ENCODE data around the gene HERC6.
"Not testable (repeated sequence)": the region's sequence is repeated elsewhere in the genome, so short reads cannot be mapped to it uniquely, and the experiment has no call there.

HERC6 gene

DNA sequence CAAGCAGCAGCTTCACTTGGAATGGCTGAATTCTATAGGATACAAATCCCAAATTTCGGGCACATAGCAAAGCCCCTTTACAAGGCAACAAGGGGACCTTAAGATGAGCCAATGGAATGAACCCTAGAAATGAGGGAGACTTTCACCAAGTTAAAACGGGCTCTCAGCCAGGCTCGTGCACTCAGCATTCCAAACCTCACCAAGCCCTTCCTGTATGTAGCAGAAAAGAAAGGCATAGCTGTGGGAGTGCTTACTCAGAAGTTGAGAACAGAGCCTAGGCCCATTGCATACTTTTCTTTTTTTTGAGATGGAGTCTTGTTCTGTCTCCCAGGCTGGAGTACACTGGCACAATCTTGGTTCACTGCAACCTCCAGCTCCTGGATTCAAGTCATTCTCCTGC, 67.5 kb downstream of the HERC6 start:
- no peak for DNase-seq (ENCODE audit: low read depth in 4 of 4, low spot score in 1 of 4)

DNA sequence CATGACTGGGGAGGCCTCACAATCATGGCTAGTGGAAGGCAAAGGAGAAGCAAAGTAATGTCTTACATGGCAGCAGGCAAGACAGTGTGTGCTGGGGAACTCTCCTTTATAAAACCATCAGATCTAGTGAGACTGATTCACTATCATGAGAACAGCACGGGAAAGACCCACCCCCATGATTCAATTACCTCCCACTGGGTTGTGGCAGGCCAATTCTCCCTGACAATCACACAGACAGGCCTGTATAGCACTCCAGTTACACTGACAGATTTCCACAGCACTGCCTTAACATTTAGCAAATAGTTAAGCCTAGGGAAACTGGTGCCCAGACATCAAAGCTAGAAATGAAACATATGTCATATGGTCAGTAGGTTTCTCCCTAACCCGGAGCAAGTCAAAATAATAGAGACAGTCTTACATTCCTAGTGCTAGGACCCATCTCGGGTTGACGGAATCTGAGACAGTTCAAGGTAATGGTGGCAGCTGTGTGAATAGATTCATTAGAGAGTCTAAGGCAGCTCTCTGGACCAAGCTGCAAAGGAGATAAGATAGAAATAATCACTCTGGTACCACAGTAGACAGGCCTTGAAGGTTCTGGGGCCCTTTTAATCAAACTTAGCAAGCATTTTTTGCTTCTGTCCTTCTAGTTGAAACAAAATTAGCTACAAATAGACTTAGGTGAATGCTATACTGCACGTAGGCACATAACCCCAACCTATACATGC, 68.9 kb downstream of the HERC6 start:
- DNase-seq (ENCODE audit: low read depth in 4 of 4, low spot score in 1 of 4): no peak

GRCh38 chr4:88448211-88448765, 69.6 kb downstream of the HERC6 start:
- DNase-seq (ENCODE audit: low read depth in 4 of 4, low spot score in 1 of 4): not testable (repeated sequence)

GRCh38 chr4:88448889-88449288, 70.2 kb downstream of the HERC6 start:
- no peak for DNase-seq (ENCODE audit: low read depth in 4 of 4, low spot score in 1 of 4)

- no peak for DNase-seq (ENCODE audit: low read depth in 4 of 4, low spot score in 1 of 4)
Measured at GRCh38 chr4:88449290-88449689, 70.6 kb downstream of the HERC6 start.

- DNase-seq (ENCODE audit: low read depth in 4 of 4, low spot score in 1 of 4): no peak
Measured at GRCh38 chr4:88451205-88451604, 72.6 kb downstream of the HERC6 start.

GRCh38 chr4:88452912-88453311, 74.3 kb downstream of the HERC6 start:
- no peak for DNase-seq (ENCODE audit: low read depth in 4 of 4, low spot score in 1 of 4)

GRCh38 chr4:88456670-88457306, 78.1 kb downstream of the HERC6 start, which contains the start of gene HERC5:
TSS of gene HERC5 (plus strand) at chr4:88457119. CDS start at chr4:88457270, 151 bp downstream.
- DNase-seq (ENCODE audit: low read depth in 4 of 4, low spot score in 1 of 4): peak; percentile 69 to 77 (median 72)

- peak; percentile 14 to 21 (median 18) for DNase-seq (ENCODE audit: low read depth in 4 of 4, low spot score in 1 of 4)
Measured at GRCh38 chr4:88457307-88458103, 78.9 kb downstream of the HERC6 start.

- no peak for DNase-seq (ENCODE audit: low read depth in 4 of 4, low spot score in 1 of 4)
Measured at GRCh38 chr4:88458104-88458740, 79.6 kb downstream of the HERC6 start.

GRCh38 chr4:88465653-88466192, 87.1 kb downstream of the HERC6 start:
- no peak for DNase-seq (ENCODE audit: low read depth in 4 of 4, low spot score in 1 of 4)

DNA sequence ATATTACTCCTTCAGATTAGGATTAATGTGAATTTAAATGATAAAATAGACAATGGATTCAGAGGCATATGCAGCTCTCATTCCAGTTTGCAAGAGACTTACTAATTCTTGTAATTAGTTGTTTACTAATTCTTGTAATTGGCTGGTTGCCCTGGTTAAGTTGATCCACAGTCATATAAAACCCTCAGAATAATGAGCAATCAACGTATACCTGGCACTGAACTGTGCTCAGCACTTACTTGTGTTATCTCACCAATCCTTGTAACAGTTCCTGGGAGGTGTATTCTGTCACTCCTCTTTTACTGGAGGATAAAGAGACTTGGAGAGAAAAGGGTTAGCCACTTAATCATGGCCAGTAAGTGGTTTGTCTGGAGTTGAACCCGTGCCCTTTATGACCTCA, 88.7 kb downstream of the HERC6 start:
- DNase-seq (ENCODE audit: low read depth in 4 of 4, low spot score in 1 of 4): no peak

DNA sequence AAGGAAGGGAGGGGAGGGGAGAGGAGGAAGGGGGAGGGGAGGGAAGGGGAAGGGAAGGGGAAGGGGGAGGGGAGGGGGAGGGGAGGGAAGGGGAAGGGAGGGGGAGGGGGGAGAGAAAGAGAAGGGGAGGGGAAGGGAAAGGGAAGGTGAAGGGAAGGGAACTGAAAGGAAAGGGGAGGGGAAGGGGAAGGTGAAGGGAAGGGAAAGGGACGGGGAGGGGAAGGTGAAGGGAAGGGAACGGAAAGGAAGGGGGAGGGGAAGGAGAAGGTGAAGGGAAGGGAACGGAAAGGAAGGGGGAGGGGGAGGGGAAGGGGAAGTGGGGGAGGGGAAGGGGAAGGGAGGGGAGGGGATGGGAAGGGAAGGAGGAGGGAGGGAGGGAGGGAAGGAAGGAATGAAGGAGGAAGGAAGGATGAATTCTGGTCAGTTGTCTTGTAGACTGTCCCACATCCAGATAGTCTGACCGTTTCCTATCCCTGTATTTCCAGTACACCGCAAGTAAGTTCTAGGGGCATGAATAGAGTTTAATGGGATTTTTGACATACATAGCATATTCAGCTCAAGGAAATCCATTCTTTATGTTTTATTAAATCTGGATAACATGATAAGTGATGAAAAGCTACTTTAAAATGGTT, 98.7 kb downstream of the HERC6 start:
- no peak for DNase-seq (ENCODE audit: low read depth in 4 of 4, low spot score in 1 of 4)

- DNase-seq (ENCODE audit: low read depth in 4 of 4, low spot score in 1 of 4): no peak
Measured at GRCh38 chr4:88478247-88478646, 99.6 kb downstream of the HERC6 start.

GRCh38 chr4:88481537-88481936, 102.9 kb downstream of the HERC6 start:
- DNase-seq (ENCODE audit: low read depth in 4 of 4, low spot score in 1 of 4): no peak

GRCh38 chr4:88489100-88489761, 110.6 kb downstream of the HERC6 start:
- DNase-seq (ENCODE audit: low read depth in 4 of 4, low spot score in 1 of 4): no peak
